GM12878 (cell line): ENCODE data around the gene ISOC2. TPM values are rescaled to one million over a fixed set of nuclear protein-coding genes. Genes with fewer than 3 reads are reported as not detected.

ENCODE experiments used
- ATAC-seq: fragments of 200-7000 bp; cut with Tn5 transposase; 3 replicates; pipeline ENCODE4 v1.9.1; 2020; ENCODE audit warnings: mild to moderate bottlenecking, moderate library complexity
- BruUV-seq: library from RNA; stranded (reverse); fragments of 400-500 nt; replicated peaks from 2 replicates; lab custom pipeline; 2021; lab: Mats Ljungman, UMichigan
- CTCF ChIA-PET: fragments of 300-600 bp; sonication (Branson Sonifier 250); formaldehyde crosslinking; extraction: SDS; loops from one replicate; lab custom pipeline; 2021; ENCODE audit warnings: inconsistent platforms; lab: Yijun Ruan, JAX
- POLR2A ChIA-PET: fragments of 350-600 bp; formaldehyde crosslinking; extraction: SDS; loops from one replicate; lab custom pipeline; 2021; ENCODE audit warnings: inconsistent platforms; lab: Charles Lee
- RAD21 ChIA-PET: fragments of 300-600 bp; sonication (Branson Sonifier 250); formaldehyde crosslinking; loops from one replicate; lab custom pipeline; 2023; ENCODE audit warnings: antibody characterized with exemption; ENCODE audit not compliant: unreplicated experiment; lab: Charles Lee
- SMC1A ChIA-PET: fragments of 300-600 bp; sonication (Branson Sonifier 250); formaldehyde crosslinking; loops from one replicate; lab custom pipeline; 2023; ENCODE audit not compliant: unreplicated experiment, uncharacterized antibody; lab: Charles Lee
- DNase-seq: peaks from one replicate; pipeline ENCODE4 v3.0.0-alpha.2; 2011; ENCODE audit warnings: low read depth, low spot score
- FAIRE-seq: peaks from 3 replicates; lab custom pipeline; 2011; peaks lifted over from hg19 to GRCh38; lab: Jason Lieb, UNC
- H2AFZ ChIP-seq: 2 replicates; pipeline ENCODE4 v1.6.0; 2011; ENCODE audit warnings: low read depth, low read length, control low read depth; ENCODE audit not compliant: control insufficient read depth
- H3K27ac ChIP-seq: 2 replicates; pipeline ENCODE4 v1.5.1; 2011; ENCODE audit warnings: control low read depth; ENCODE audit not compliant: control insufficient read depth, insufficient read depth
- H3K27me3 ChIP-seq, 2 experiments: replicated peaks in 1 of 2; 2 replicates each; pipeline versions ENCODE4 v1.6.0 to v1.6.1; 2011; ENCODE audit warnings: low read length in 1 of 2; ENCODE audit not compliant: control insufficient read depth in 2 of 2, insufficient read depth in 2 of 2
- H3K36me3 ChIP-seq, 2 experiments: 2 replicates each; pipeline ENCODE4 v1.5.1; 2011; ENCODE audit warnings: low read length in 1 of 2; ENCODE audit not compliant: control insufficient read depth in 2 of 2, insufficient read depth in 2 of 2
- H3K4me1 ChIP-seq: 2 replicates; pipeline ENCODE4 v1.6.1; 2011; ENCODE audit warnings: mild to moderate bottlenecking, low read length, moderate library complexity, mixed read lengths; ENCODE audit not compliant: control insufficient read depth, insufficient read depth
- H3K4me2 ChIP-seq: 2 replicates; pipeline ENCODE4 v1.6.0; 2011; ENCODE audit warnings: control low read depth; ENCODE audit not compliant: control insufficient read depth, insufficient read depth
- H3K4me3 ChIP-seq: fragments of 200-600 bp; sonication (generic); 2 replicates; pipeline ENCODE4 v1.5.1; 2016
- H3K79me2 ChIP-seq: 2 replicates; pipeline ENCODE4 v1.6.0; 2011; ENCODE audit warnings: low read length; ENCODE audit not compliant: control insufficient read depth, insufficient read depth
- H3K9ac ChIP-seq: 2 replicates; pipeline ENCODE4 v1.8.0; 2011; ENCODE audit warnings: low read length, control low read depth, mixed read lengths; ENCODE audit not compliant: control insufficient read depth, insufficient read depth
- H3K9me3 ChIP-seq: replicated peaks from 3 replicates; pipeline ENCODE4 v1.5.1; 2011; ENCODE audit warnings: mild to moderate bottlenecking, low read length; ENCODE audit not compliant: control insufficient read depth, insufficient read depth
- H4K20me1 ChIP-seq: 2 replicates; pipeline ENCODE4 v1.6.0; 2011; ENCODE audit not compliant: control insufficient read depth, insufficient read depth
- GATAD2B ChIP-seq: fragments of 450-650 bp; conservative IDR thresholded peaks from 2 replicates; pipeline ENCODE4 v1.6.1; 2017; ENCODE audit warnings: low read depth, mild to moderate bottlenecking, moderate library complexity
- POLR2A ChIP-seq: IDR thresholded peaks from 2 replicates; pipeline ENCODE4 v1.6.1; 2011; ENCODE audit warnings: low read depth, mild to moderate bottlenecking, low read length
- STAT3 ChIP-seq: IDR thresholded peaks from 2 replicates; pipeline ENCODE4 v1.6.1; 2011; ENCODE audit warnings: low read depth, low read length, improper control_type of control experiment
- TBL1XR1 ChIP-seq: IDR thresholded peaks from 2 replicates; pipeline ENCODE4 v1.6.1; 2012; ENCODE audit warnings: low read depth, low read length, improper control_type of control experiment
- WGBS: methylation state at CpG from one replicate; pipeline ENCODE4 v1.1.6; 2016; ENCODE audit warnings: low lambda C conversion rate; ENCODE audit not compliant: insufficient replicate concordance, insufficient coverage; ENCODE audit errors: missing lambda C conversion rate; 5-methylcytosine and 5-hydroxymethylcytosine counted together
- in situ Hi-C: fragments of 300-500 bp; cut with MboI; formaldehyde crosslinking; loops from 9 replicates; pipeline ENCODE4 v1.14.3; 2018; ENCODE audit warnings: mixed read lengths
- intact Hi-C: fragments of 100-400 bp; cut with micrococcal nuclease; formaldehyde crosslinking; loops from one replicate; pipeline ENCODE4 v1.14.2; 2022; ENCODE audit not compliant: unreplicated experiment
- polyA plus RNA-seq, 11 experiments: library from polyadenylated mRNA; depleted of rRNA in 4 of 11; unstranded in 6 of 11; stranded (reverse) in 5 of 11; fragments of >200 nt; fragmentation: Nextera tagmentation in 4 of 11; fragmentation: Illumina TruSeq in 1 of 11; extraction: Ambion mirVana in 4 of 11; extraction: Trizol in 1 of 11; gene quantifications; 1 replicate in 1 of 11; 2 replicates in 10 of 11; pipeline versions ENCODE4 v1.2.1 to v1.2.3, GENCODE V29; 2011 to 2016; ENCODE audit warnings: inconsistent platforms in 2 of 11, missing spikeins in 2 of 11, low read depth in 1 of 11
- total RNA-seq, 4 experiments: library from RNA; depleted of rRNA in 3 of 4; stranded (reverse); fragments of >200 nt in 3 of 4; fragmentation: Illumina TruSeq in 1 of 4; extraction: Trizol in 1 of 4; gene quantifications; 2 replicates each; pipeline versions ENCODE4 v1.2.1 to v1.2.3, GENCODE V29; 2013 to 2021
- TF ChIP-seq, protein P1 (sequence below): fragments of 450-650 bp; IDR thresholded peaks from 2 replicates; pipeline ENCODE4 v1.6.1; 2017; ENCODE audit warnings: borderline replicate concordance

Gene ISOC2
- total and polyA plus RNA-seq, 10 of the 15 experiments (the other 5 are each of a cell fraction or from before 2014, with no cell fraction given): 0.72 to 238 (median 56.9) TPM

DNA sequence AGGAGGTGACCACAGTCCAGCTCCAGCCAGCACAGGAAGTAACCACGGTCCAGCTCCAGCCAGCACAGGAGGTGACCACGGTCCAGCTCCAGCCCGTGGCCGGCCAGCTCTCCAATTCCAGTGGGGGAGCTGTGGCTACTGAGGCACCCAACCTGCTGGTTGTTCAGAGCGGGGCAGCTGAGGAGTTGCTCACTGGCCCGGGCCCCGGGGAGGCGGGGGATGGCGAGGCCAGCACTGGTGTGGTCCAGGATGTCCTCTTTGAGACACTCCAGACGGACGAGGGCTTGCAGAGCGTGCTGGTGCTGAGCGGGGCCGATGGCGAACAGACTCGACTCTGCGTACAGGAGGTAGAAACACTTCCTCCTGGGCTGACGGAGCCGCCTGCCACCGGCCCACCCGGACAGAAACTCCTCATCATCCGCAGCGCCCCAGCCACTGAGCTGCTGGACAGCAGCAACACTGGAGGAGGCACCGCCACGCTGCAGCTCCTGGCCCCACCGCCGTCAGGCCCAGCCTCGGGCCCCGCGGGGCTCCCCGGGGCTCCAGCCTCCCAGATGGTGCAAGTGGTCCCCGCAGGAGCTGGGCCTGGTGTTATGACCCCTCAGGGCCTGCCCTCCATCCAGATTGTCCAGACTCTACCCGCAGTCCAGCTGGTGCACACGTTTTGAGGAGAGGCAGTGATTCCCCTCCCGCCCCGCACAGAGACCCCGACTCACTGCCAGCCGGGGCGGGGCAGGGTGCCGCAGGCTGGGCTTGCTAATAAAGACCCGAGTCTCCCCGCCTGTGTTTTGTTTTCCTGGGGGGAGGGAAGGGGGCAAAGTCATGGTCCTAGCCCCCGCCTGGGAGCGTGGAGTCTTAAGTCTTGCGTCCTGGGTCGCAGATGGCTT is 22.5 kb upstream of the ISOC2 start:
- RAD21 ChIA-PET: interaction anchor here (1.1 to 1.3 kb wide), 2 partner anchors 20 to 22 kb away, joined by 5 to 10 read pairs; partner anchors contain the start of gene ISOC2
- intact Hi-C loops: no loop called here
- peaks cover 14% of the 10 kb centered on the region for H3K4me1 ChIP-seq
- H4K20me1 ChIP-seq: no peaks in the 10 kb centered on the region
- H3K79me2 ChIP-seq: no peaks in the 10 kb centered on the region; the same call in 1 of the 2 replicates
- peak; percentile 6; the same call in 1 of the 2 replicates for TF ChIP-seq POLR2A
- no peak for TF ChIP-seq TBL1XR1
- no peak for TF ChIP-seq STAT3
- TF ChIP-seq, protein P1, sequence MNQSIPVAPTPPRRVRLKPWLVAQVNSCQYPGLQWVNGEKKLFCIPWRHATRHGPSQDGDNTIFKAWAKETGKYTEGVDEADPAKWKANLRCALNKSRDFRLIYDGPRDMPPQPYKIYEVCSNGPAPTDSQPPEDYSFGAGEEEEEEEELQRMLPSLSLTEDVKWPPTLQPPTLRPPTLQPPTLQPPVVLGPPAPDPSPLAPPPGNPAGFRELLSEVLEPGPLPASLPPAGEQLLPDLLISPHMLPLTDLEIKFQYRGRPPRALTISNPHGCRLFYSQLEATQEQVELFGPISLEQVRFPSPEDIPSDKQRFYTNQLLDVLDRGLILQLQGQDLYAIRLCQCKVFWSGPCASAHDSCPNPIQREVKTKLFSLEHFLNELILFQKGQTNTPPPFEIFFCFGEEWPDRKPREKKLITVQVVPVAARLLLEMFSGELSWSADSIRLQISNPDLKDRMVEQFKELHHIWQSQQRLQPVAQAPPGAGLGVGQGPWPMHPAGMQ: no peak
- no peak for TF ChIP-seq GATAD2B
- no peaks in the 10 kb centered on the region for H3K27me3 ChIP-seq
- FAIRE-seq (no peak), ATAC-seq (no peak), DNase-seq (no peak)
- no TSS peak for BruUV-seq
- CTCF ChIA-PET: interaction anchor here (0.5 to 1.6 kb wide), 2 partner anchors 16 to 125 kb away, joined by 3 to 7 read pairs; no protein-coding TSS in a partner anchor
- peak overlapping the region; percentile 68 for H3K4me2 ChIP-seq
- peaks cover 0 to 9% of the 10 kb centered on the region in 2 experiments; a peak in 2 of 4 replicates for H3K36me3 ChIP-seq
- 86% methylated on average over 42 of the region's 46 CpGs for WGBS
- SMC1A ChIA-PET: interaction anchor here (1.0 to 1.1 kb wide), 2 partner anchors 22 to 115 kb away, joined by 3 read pairs; partner anchors contain the start of gene FIZ1
- H3K4me3 ChIP-seq: peak overlapping the region; percentile 78
- POLR2A ChIA-PET: interaction anchor here (0.6 kb wide), 1 partner anchor 227 kb away, joined by 4 read pairs; no protein-coding TSS in a partner anchor
- no peaks in the 10 kb centered on the region for H3K9me3 ChIP-seq
- in situ Hi-C loops: no loop called here
- 0 out of 2 replicates have a peak overlapping the region, but pooled peaks have one; percentile 28 for H3K9ac ChIP-seq
- H2AFZ ChIP-seq: no peak overlapping the region; the same call in 1 of the 2 replicates
- H3K27ac ChIP-seq: no peak overlapping the region
